ENCODE measurements around the gene FOSL2.

- TF ChIP-seq, protein P1, sequence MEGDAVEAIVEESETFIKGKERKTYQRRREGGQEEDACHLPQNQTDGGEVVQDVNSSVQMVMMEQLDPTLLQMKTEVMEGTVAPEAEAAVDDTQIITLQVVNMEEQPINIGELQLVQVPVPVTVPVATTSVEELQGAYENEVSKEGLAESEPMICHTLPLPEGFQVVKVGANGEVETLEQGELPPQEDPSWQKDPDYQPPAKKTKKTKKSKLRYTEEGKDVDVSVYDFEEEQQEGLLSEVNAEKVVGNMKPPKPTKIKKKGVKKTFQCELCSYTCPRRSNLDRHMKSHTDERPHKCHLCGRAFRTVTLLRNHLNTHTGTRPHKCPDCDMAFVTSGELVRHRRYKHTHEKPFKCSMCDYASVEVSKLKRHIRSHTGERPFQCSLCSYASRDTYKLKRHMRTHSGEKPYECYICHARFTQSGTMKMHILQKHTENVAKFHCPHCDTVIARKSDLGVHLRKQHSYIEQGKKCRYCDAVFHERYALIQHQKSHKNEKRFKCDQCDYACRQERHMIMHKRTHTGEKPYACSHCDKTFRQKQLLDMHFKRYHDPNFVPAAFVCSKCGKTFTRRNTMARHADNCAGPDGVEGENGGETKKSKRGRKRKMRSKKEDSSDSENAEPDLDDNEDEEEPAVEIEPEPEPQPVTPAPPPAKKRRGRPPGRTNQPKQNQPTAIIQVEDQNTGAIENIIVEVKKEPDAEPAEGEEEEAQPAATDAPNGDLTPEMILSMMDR (IDR thresholded peaks at IDR 0.05): no peak
- no peak for TF ChIP-seq POLR2AphosphoS5 (IDR thresholded peaks at IDR 0.05; ENCODE audit: insufficient read depth in 1 of 2, low read depth in 1 of 2)
- no peak for TF ChIP-seq POLR2A (IDR thresholded peaks at IDR 0.05)
Observed at GRCh38 chr2:28431741-28432140, 39.1 kb downstream of the FOSL2 start.

Measured in vagina (tissue), 2 donors.